Body of pancreas (tissue), 4 donors: ENCODE results near the gene WASHC2A. TPM values are rescaled to one million over a fixed set of nuclear protein-coding genes. Genes with fewer than 3 reads are reported as not detected.
"Not testable (repeated sequence)": the region's sequence is repeated elsewhere in the genome, so short reads cannot be mapped to it uniquely, and the experiment has no call there.

Experiments used
- ATAC-seq: fragments of 150-250 bp; one replicate; pipeline ENCODE4 v1.9.1; 2016
- DNase-seq, 4 donors: peaks; one replicate each; pipeline ENCODE4 v3.0.0-alpha.2; 2019
- H3K27ac ChIP-seq, 4 donors: fragments of 200-600 bp; sonication (generic); 1 replicate in 3 of 4; 2 replicates in 1 of 4; pipeline versions ENCODE4 v1.5.1 to v1.6.1; 2016 to 2019; ENCODE audit warnings: mild to moderate bottlenecking in 1 of 4, mixed read lengths in 1 of 4, moderate library complexity in 1 of 4
- H3K27me3 ChIP-seq, 2 donors: fragments of 200-600 bp; sonication (generic); one replicate each; pipeline ENCODE4 v1.6.0; 2016; ENCODE audit warnings: mild to moderate bottlenecking in 1 of 2
- H3K36me3 ChIP-seq, 2 donors: fragments of 200-600 bp; sonication (generic); replicated peaks in 1 of 2; 2 replicates each; pipeline ENCODE4 v1.5.1; 2016; ENCODE audit warnings: low read depth in 2 of 2; ENCODE audit not compliant: insufficient read depth in 1 of 2
- H3K4me1 ChIP-seq: fragments of 200-600 bp; sonication (generic); one replicate; pipeline ENCODE4 v1.6.0; 2016
- H3K4me3 ChIP-seq, 2 donors: fragments of 200-600 bp; sonication (generic); 1 replicate in 1 of 2; 2 replicates in 1 of 2; pipeline ENCODE4 v1.5.1; 2016 to 2019
- H3K9me3 ChIP-seq, 3 donors: fragments of 200-600 bp; sonication (generic); 1 replicate in 2 of 3; 2 replicates in 1 of 3; pipeline ENCODE4 v1.5.1; 2016
- CTCF ChIP-seq, 7 experiments: fragments of 450-650 bp in 4 of 7; fragments of 200-600 bp in 3 of 7; sonication (generic) in 3 of 7; IDR thresholded peaks; one replicate each; pipeline ENCODE4 v1.5.1; 2016 to 2019; ENCODE audit warnings: antibody characterized with exemption in 7 of 7
- POLR2A ChIP-seq, 3 donors: fragments of 450-650 bp; IDR thresholded peaks; one replicate each; pipeline ENCODE4 v1.6.1; 2016; ENCODE audit warnings: antibody characterized with exemption in 3 of 3, mild to moderate bottlenecking in 2 of 3
- whole genome bisulfite sequencing, 2 donors: methylation state at CpG; one replicate each; pipeline ENCODE4 v1.1.5; 2017; 5-methylcytosine and 5-hydroxymethylcytosine counted together
- intact Hi-C: fragments of 100-400 bp; cut with DNase I; formaldehyde crosslinking; loops from one replicate; pipeline ENCODE4 v1.15.1; 2023
- total RNA-seq, 2 donors: library from RNA; depleted of rRNA; stranded (reverse); fragments of >200 nt; gene quantifications; one replicate each; pipeline ENCODE4 v1.1.0, GENCODE V29; 2016

The WASHC2A gene
- total RNA-seq, 2 donors from 2014 or later: 16.3 to 36.6 TPM

GRCh38 chr10:50027195-50027594 lies 40.6 kb upstream of the WASHC2A start:
- ATAC-seq: no peak
- TF ChIP-seq CTCF (IDR thresholded peaks at IDR 0.05) (no peak), POLR2A (IDR thresholded peaks at IDR 0.05) (no peak)
- Histone ChIP-seq H3K27ac (no peak overlapping the region), H3K4me3 (no peak overlapping the region), H3K27me3 (no peaks in the 10 kb centered on the region), H3K36me3 (no peaks in the 10 kb centered on the region), H3K4me1 (no peaks in the 10 kb centered on the region), H3K9me3 (no peaks in the 10 kb centered on the region)
- 74% methylated on average over 9 to 10 of the region's 13 CpGs for WGBS, 2 donors
- no peak for DNase-seq
- intact Hi-C loops: no loop called here

- ATAC-seq (no peak), DNase-seq (no peak)
- Histone ChIP-seq H3K27ac (no peak overlapping the region), H3K27me3 (no peaks in the 10 kb centered on the region), H3K4me3 (no peak overlapping the region), H3K9me3 (no peaks in the 10 kb centered on the region), H3K36me3 (no peaks in the 10 kb centered on the region), H3K4me1 (no peaks in the 10 kb centered on the region)
- intact Hi-C loops: no loop called here
- WGBS, 2 donors: 56 to 59% methylated on average over 3 of the region's 3 CpGs
- no peak for TF ChIP-seq CTCF (IDR thresholded peaks at IDR 0.05)
- TF ChIP-seq POLR2A (IDR thresholded peaks at IDR 0.05): no peak
These were observed 34.3 kb upstream of the WASHC2A start for GRCh38 chr10:50033481-50033880.

- H3K4me3 ChIP-seq, H3K27ac ChIP-seq, intact Hi-C loops, DNase-seq, H3K27me3 ChIP-seq, H3K4me1 ChIP-seq, H3K9me3 ChIP-seq, ATAC-seq, H3K36me3 ChIP-seq: not testable (repeated sequence)
- WGBS, 2 donors: 55 to 68% methylated on average over 3 of the region's 4 CpGs
These were observed 32.4 kb upstream of the WASHC2A start for GRCh38 chr10:50035337-50035736.

GRCh38 chr10:50044941-50045664 lies 22.7 kb upstream of the WASHC2A start:
- no peaks in the 10 kb centered on the region for H3K4me1 ChIP-seq
- ATAC-seq: no peak
- no peak for DNase-seq
- H3K27ac ChIP-seq: no peak overlapping the region
- no peaks in the 10 kb centered on the region for H3K27me3 ChIP-seq
- no peaks in the 10 kb centered on the region for H3K9me3 ChIP-seq
- H3K4me3 ChIP-seq: no peak overlapping the region
- TF ChIP-seq POLR2A (IDR thresholded peaks at IDR 0.05): no peak
- TF ChIP-seq CTCF (IDR thresholded peaks at IDR 0.05): no peak
- 54 to 73% methylated on average over 5 of the region's 5 CpGs for WGBS, 2 donors
- intact Hi-C loops: no loop called here
- no peaks in the 10 kb centered on the region for H3K36me3 ChIP-seq

GRCh38 chr10:50046457-50046856 lies 21.3 kb upstream of the WASHC2A start:
- DNase-seq, H3K9me3 ChIP-seq, H3K27ac ChIP-seq, ATAC-seq, intact Hi-C loops, H3K27me3 ChIP-seq, H3K36me3 ChIP-seq, H3K4me3 ChIP-seq, H3K4me1 ChIP-seq: not testable (repeated sequence)
- WGBS, 2 donors: 71 to 84% methylated on average over 9 of the region's 9 CpGs

- H3K9me3 ChIP-seq, H3K27me3 ChIP-seq, H3K4me1 ChIP-seq, DNase-seq, H3K27ac ChIP-seq, H3K36me3 ChIP-seq, H3K4me3 ChIP-seq, ATAC-seq, intact Hi-C loops: not testable (repeated sequence)
- WGBS, 2 donors: 73 to 81% methylated on average over 3 to 5 of the region's 5 CpGs
These were observed 20.2 kb upstream of the WASHC2A start for GRCh38 chr10:50047594-50047993.

GRCh38 chr10:50051995-50052660 lies 15.6 kb upstream of the WASHC2A start:
- DNase-seq, ATAC-seq, H3K4me3 ChIP-seq, H3K27me3 ChIP-seq, H3K27ac ChIP-seq, H3K9me3 ChIP-seq, intact Hi-C loops, H3K4me1 ChIP-seq, H3K36me3 ChIP-seq: not testable (repeated sequence)
- WGBS, 2 donors: 60 to 63% methylated on average over 3 of the region's 3 CpGs

- H3K36me3 ChIP-seq, H3K27me3 ChIP-seq, H3K9me3 ChIP-seq, H3K27ac ChIP-seq, intact Hi-C loops, H3K4me1 ChIP-seq, DNase-seq, ATAC-seq, H3K4me3 ChIP-seq: not testable (repeated sequence)
- WGBS, 2 donors: 40 to 58% methylated on average over 5 to 6 of the region's 6 CpGs
These were observed 14.9 kb upstream of the WASHC2A start for GRCh38 chr10:50052778-50053376.
